OCI-M1 (cell line): ENCODE results near the gene RBM45.
"Not testable (repeated sequence)": the region's sequence is repeated elsewhere in the genome, so short reads cannot be mapped to it uniquely, and the experiment has no call there.

Source experiments
- DNase-seq: peaks from one replicate; lab custom pipeline; 2025; lab: John Stamatoyannopoulos, UW

Gene RBM45

GRCh38 chr2:178112202-178113152 is at the start of gene RBM45:
Gene RBM45, plus strand, starts transcription at chr2:178112437. Its CDS starts 110 bp downstream, at chr2:178112547.
- peak; percentile 95 for DNase-seq

GRCh38 chr2:178066324-178066723 is 45.9 kb upstream of the RBM45 start:
- no peak for DNase-seq

- no peak for DNase-seq
Measured at GRCh38 chr2:178066890-178067669, 45.2 kb upstream of the RBM45 start.

GRCh38 chr2:178068823-178069454 is 43.3 kb upstream of the RBM45 start:
- no peak for DNase-seq

GRCh38 chr2:178069551-178069950 is 42.7 kb upstream of the RBM45 start:
- no peak for DNase-seq

- no peak for DNase-seq
Measured at GRCh38 chr2:178070824-178071223, 41.4 kb upstream of the RBM45 start.

- DNase-seq: no peak
Measured at GRCh38 chr2:178072000-178072382, 40.2 kb upstream of the RBM45 start.

DNA sequence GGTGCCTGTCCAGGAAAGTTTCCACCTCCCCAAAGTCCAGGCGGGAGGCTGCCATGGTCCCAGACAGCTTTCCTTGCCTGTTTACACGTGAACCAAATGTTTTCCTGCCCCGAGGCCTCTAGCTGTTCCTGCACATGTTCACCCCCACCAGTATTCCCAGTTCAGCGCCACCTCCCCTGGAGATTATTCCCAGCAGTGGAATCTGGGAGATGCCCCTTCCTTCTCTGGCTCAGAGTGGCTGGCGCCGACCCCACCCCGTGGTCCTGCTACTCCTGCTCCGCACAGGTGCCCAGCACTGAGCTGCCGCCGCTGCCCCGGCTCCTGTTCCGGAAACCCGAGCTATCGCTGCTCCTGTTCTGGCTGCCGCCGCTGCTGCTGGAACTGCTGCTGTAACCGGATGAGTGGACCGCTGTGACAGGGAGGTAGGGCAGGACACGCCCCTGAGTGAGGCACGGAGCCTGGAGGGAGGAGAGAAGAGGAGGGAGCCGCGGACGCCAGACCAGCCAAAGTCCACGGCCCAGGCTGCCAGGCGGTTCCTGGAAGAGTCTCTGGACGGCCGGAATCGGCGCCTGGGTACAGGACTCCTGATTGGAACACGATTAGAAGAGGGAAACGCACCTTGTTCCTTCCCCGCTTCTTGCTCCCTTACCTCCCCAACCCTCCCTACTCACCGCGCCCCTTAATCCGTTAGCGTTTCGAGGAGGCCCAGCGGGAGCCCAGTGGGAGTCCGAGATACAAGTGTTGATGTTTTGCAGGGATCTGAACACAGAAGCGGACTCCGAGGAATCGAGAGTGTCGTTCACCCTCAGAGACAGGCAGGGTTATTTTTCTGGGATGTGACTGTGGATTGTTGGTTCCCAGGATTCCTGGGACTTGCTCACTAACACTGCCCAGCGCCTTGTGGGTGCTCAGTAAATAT is 39.6 kb upstream of the RBM45 start, which contains the start of gene PDE11A:
TSS of gene PDE11A (minus strand) at position 395 of the 919 bp plus-strand sequence. CDS start at position 55, 340 bp downstream.
- DNase-seq: peak; percentile 70

- peak; percentile 20 for DNase-seq
Measured at GRCh38 chr2:178074123-178075005, 37.9 kb upstream of the RBM45 start.

DNA sequence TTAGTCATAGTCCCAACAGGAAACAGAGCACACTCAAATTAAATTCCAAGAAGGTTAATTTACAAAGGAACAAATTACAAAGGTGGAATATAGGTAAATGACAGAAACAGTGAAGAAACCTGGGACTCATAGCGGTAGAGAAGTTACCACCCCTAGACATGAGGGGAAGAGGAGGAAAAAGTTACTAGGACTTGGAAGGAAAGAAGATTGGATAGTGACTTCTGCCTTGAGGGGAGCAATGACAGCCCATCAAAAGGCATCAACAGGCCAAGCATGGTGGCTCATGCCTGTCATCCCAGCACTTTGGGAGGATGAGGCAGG is 37.3 kb upstream of the RBM45 start:
- DNase-seq: no peak

DNA sequence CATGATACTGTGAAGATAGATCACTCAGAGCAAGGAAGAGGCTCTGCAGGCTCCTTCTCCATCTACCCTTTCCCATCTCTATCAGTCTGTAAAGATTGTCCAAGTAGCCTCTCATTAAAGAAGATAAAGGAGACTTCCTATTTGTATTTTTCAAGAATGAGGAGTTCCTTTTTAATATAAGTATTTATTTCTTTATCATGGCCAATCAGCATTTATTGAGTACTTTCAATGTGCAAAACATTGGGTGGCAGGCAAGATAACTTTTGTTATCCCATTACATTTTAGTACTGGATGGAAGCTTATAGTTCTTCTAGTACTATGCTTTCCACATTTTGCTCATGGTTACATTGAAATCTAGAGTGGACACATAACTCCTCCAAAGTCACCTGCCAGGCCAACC is 36.1 kb upstream of the RBM45 start:
- no peak for DNase-seq

GRCh38 chr2:178079279-178079678 is 33.0 kb upstream of the RBM45 start:
- DNase-seq: not testable (repeated sequence)

DNA sequence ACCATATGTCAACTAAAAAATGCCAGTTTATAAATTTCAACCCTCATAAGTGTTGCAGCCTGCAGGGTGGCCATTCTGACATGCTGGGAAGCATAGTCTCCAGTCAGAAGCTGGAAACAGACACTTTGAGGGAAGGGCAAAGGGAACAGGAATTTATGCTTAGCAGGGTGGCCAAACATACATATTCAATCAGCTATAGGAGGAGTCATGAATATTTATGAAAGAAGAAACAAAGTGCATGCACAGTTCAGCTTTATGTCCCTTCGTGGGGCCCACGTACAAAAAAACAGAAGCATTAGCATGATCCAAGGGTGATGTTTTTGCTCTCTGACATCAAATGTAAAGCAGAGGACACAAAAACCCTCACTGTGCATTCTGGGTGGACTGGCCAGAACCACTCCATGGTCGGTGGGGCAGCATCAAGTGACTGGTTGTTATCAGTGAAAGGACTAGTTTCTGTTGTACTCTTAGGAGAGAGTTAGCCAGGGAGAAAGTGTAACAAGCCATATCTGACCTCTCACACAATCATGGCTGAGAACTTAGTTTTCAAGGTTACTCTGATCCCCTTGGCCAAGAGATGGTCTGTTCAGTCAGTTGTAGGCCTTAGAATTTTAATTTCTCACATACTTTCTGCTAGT is 29.7 kb upstream of the RBM45 start:
- no peak for DNase-seq

- DNase-seq: no peak
Measured at GRCh38 chr2:178084273-178084672, 28.0 kb upstream of the RBM45 start.

- DNase-seq: no peak
Measured at GRCh38 chr2:178088774-178089270, 23.4 kb upstream of the RBM45 start.

DNA sequence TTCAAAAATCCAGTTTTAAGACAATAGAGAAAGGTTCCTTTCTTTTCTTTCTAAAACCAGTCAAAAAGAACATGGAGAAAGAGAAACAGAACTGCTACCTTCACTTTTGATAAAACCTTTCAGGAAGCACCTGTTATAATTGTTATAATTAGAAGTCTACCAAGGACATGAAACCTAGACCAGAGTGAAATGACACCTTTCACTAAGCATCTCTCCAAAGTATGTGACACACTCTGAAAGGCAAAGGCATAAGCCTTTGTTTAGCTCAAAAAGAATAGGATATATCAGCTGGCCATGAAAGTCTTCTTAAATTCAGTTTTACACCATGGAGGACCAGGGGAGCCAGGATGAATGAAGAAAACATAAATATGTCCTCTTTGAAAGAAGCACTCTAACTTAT is 18.8 kb upstream of the RBM45 start:
- no peak for DNase-seq

- no peak for DNase-seq
Measured at GRCh38 chr2:178101321-178102079, 10.7 kb upstream of the RBM45 start.

- DNase-seq: no peak
Measured at GRCh38 chr2:178105566-178105965, 6.7 kb upstream of the RBM45 start.

DNA sequence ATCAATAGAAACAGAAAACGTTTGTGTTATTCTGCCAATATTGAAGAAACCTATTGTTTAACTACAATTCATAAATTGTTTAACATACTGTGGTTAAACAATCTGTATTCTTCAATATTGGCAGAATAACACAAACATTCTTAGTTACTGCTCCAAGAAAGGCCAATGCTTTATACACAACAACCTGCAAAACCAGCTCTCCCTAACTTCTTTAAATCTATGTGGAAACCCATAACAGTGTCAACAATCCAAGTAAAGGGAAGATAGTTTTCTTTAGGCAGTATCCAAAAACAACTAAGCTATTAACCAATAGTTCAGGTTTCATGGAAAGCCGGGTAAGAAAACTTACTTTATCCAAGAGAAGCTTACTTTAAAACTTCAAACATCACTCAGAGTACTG is 6.2 kb upstream of the RBM45 start:
- DNase-seq: no peak
